Measurements from ENCODE around the gene LILRA5.

Gene LILRA5

DNA sequence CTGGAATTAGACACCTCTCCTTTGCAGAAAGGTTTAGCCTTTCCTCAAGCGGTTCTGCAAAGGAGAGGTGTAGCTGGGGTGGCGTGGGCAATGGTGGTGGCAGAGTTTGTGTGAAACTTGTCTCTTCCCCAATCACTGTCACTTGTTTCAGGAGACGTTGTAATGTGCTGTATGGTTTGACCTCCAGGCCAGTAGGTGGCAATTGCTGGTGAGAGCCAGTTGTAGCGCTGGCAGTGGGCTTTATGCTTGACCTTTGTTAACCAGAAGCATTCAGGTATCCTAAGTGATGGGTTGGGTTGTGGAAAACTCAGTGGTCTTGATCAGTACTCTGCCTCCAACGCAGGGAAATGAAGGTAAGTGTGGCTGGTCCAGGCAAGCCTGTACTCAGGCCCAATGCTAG is 12.7 kb upstream of the LILRA5 start:
- TF ChIP-seq TCF12 (IDR thresholded peaks at IDR 0.05; ENCODE audit: low read depth) (no peak), MAX (IDR thresholded peaks at IDR 0.05) (no peak), USF1 (IDR thresholded peaks at IDR 0.05) (no peak), ZBTB7A (IDR thresholded peaks at IDR 0.05; ENCODE audit: low read depth) (no peak)

- no peak for TF ChIP-seq CEBPB (IDR thresholded peaks at IDR 0.05)
- TF ChIP-seq MAX (IDR thresholded peaks at IDR 0.05) = no peak
- TF ChIP-seq TEAD4 (IDR thresholded peaks at IDR 0.05) = no peak
- peak; percentile 49 for TF ChIP-seq RAD21 (IDR thresholded peaks at IDR 0.05; ENCODE audit: low read depth)
Observed at GRCh38 chr19:54325194-54325621, 12.2 kb upstream of the LILRA5 start.

DNA sequence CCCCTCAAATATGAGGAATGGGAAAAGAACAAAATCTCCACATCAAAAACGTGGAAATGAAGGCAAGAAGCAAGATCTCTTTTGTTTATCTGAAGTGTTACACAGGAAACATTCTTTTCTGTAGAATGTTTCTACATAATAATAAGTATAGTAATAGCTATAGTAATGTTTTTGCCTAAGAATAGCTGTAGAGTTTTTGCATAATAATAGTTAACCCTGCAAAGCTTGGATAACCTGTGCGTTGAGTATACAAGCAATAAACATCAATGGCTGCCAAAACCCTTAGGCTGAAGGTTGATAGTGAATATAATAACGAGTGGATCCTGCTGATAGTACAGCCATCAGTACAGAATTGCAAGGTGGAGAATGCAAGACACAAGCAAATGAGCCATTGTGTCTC is 11.1 kb upstream of the LILRA5 start:
- TF ChIP-seq NFIC (IDR thresholded peaks at IDR 0.05) (no peak), FOXM1 (IDR thresholded peaks at IDR 0.05; ENCODE audit: borderline replicate concordance, low read depth) (no peak), RAD21 (IDR thresholded peaks at IDR 0.05; ENCODE audit: low read depth) (no peak)
- TF ChIP-seq, protein P1, sequence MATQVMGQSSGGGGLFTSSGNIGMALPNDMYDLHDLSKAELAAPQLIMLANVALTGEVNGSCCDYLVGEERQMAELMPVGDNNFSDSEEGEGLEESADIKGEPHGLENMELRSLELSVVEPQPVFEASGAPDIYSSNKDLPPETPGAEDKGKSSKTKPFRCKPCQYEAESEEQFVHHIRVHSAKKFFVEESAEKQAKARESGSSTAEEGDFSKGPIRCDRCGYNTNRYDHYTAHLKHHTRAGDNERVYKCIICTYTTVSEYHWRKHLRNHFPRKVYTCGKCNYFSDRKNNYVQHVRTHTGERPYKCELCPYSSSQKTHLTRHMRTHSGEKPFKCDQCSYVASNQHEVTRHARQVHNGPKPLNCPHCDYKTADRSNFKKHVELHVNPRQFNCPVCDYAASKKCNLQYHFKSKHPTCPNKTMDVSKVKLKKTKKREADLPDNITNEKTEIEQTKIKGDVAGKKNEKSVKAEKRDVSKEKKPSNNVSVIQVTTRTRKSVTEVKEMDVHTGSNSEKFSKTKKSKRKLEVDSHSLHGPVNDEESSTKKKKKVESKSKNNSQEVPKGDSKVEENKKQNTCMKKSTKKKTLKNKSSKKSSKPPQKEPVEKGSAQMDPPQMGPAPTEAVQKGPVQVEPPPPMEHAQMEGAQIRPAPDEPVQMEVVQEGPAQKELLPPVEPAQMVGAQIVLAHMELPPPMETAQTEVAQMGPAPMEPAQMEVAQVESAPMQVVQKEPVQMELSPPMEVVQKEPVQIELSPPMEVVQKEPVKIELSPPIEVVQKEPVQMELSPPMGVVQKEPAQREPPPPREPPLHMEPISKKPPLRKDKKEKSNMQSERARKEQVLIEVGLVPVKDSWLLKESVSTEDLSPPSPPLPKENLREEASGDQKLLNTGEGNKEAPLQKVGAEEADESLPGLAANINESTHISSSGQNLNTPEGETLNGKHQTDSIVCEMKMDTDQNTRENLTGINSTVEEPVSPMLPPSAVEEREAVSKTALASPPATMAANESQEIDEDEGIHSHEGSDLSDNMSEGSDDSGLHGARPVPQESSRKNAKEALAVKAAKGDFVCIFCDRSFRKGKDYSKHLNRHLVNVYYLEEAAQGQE (IDR thresholded peaks at IDR 0.05; ENCODE audit: low read depth) = no peak

GRCh38 chr19:54319892-54320670 is 7.1 kb upstream of the LILRA5 start:
- no peak for TF ChIP-seq RAD21 (IDR thresholded peaks at IDR 0.05; ENCODE audit: low read depth)
- TF ChIP-seq USF1 (IDR thresholded peaks at IDR 0.05) = no peak
- no peak for TF ChIP-seq MAX (IDR thresholded peaks at IDR 0.05)
- TF ChIP-seq FOXM1 (IDR thresholded peaks at IDR 0.05; ENCODE audit: borderline replicate concordance, low read depth) = no peak
- TF ChIP-seq ZBTB7A (IDR thresholded peaks at IDR 0.05; ENCODE audit: low read depth) = no peak
- TF ChIP-seq YY1 (IDR thresholded peaks at IDR 0.05; ENCODE audit: low read depth) = no peak
- TF ChIP-seq, protein P1 (IDR thresholded peaks at IDR 0.05; ENCODE audit: low read depth) = no peak
- no peak for TF ChIP-seq NFIC (IDR thresholded peaks at IDR 0.05)
- TF ChIP-seq TCF12 (IDR thresholded peaks at IDR 0.05; ENCODE audit: low read depth) = no peak
- no peak for TF ChIP-seq EP300 (IDR thresholded peaks at IDR 0.05; ENCODE audit: borderline replicate concordance)
- no peak for TF ChIP-seq EGR1 (IDR thresholded peaks at IDR 0.05)
- TF ChIP-seq CREB1 (IDR thresholded peaks at IDR 0.05; ENCODE audit: low read depth) = no peak
- no peak for TF ChIP-seq CEBPB (IDR thresholded peaks at IDR 0.05)
- no peak for TF ChIP-seq TAF1 (IDR thresholded peaks at IDR 0.05; ENCODE audit: low read depth)
- TF ChIP-seq TEAD4 (IDR thresholded peaks at IDR 0.05) = no peak

GRCh38 chr19:54319049-54319448 is 6.1 kb upstream of the LILRA5 start:
- no peak for TF ChIP-seq MAX (IDR thresholded peaks at IDR 0.05)
- no peak for TF ChIP-seq CEBPB (IDR thresholded peaks at IDR 0.05)
- TF ChIP-seq, protein P1 (IDR thresholded peaks at IDR 0.05; ENCODE audit: low read depth) = no peak
- no peak for TF ChIP-seq RAD21 (IDR thresholded peaks at IDR 0.05; ENCODE audit: low read depth)
- no peak for TF ChIP-seq TCF12 (IDR thresholded peaks at IDR 0.05; ENCODE audit: low read depth)
- no peak for TF ChIP-seq TAF1 (IDR thresholded peaks at IDR 0.05; ENCODE audit: low read depth)
- no peak for TF ChIP-seq ZBTB7A (IDR thresholded peaks at IDR 0.05; ENCODE audit: low read depth)
- TF ChIP-seq CREB1 (IDR thresholded peaks at IDR 0.05; ENCODE audit: low read depth) = no peak
- no peak for TF ChIP-seq YY1 (IDR thresholded peaks at IDR 0.05; ENCODE audit: low read depth)
- TF ChIP-seq USF1 (IDR thresholded peaks at IDR 0.05) = no peak
- no peak for TF ChIP-seq FOXM1 (IDR thresholded peaks at IDR 0.05; ENCODE audit: borderline replicate concordance, low read depth)
- TF ChIP-seq EP300 (IDR thresholded peaks at IDR 0.05; ENCODE audit: borderline replicate concordance) = no peak
- TF ChIP-seq EGR1 (IDR thresholded peaks at IDR 0.05) = no peak
- TF ChIP-seq NFIC (IDR thresholded peaks at IDR 0.05) = no peak
- no peak for TF ChIP-seq TEAD4 (IDR thresholded peaks at IDR 0.05)

All from Ishikawa (cell line).